NCI-H1092 treated with DMSO at 0.1 percent for 48 hours (cell line): Measurements from ENCODE around the gene KIF16B.
A peak's percentile ranks its signal among the peaks of the same experiment; 100 is the strongest.
"Not testable (repeated sequence)": the region's sequence is repeated elsewhere in the genome, so short reads cannot be mapped to it uniquely, and the experiment has no call there.

Experiments
- DNase-seq: peaks from one replicate; lab custom pipeline; 2025; lab: John Stamatoyannopoulos, UW

Gene KIF16B, protein sequence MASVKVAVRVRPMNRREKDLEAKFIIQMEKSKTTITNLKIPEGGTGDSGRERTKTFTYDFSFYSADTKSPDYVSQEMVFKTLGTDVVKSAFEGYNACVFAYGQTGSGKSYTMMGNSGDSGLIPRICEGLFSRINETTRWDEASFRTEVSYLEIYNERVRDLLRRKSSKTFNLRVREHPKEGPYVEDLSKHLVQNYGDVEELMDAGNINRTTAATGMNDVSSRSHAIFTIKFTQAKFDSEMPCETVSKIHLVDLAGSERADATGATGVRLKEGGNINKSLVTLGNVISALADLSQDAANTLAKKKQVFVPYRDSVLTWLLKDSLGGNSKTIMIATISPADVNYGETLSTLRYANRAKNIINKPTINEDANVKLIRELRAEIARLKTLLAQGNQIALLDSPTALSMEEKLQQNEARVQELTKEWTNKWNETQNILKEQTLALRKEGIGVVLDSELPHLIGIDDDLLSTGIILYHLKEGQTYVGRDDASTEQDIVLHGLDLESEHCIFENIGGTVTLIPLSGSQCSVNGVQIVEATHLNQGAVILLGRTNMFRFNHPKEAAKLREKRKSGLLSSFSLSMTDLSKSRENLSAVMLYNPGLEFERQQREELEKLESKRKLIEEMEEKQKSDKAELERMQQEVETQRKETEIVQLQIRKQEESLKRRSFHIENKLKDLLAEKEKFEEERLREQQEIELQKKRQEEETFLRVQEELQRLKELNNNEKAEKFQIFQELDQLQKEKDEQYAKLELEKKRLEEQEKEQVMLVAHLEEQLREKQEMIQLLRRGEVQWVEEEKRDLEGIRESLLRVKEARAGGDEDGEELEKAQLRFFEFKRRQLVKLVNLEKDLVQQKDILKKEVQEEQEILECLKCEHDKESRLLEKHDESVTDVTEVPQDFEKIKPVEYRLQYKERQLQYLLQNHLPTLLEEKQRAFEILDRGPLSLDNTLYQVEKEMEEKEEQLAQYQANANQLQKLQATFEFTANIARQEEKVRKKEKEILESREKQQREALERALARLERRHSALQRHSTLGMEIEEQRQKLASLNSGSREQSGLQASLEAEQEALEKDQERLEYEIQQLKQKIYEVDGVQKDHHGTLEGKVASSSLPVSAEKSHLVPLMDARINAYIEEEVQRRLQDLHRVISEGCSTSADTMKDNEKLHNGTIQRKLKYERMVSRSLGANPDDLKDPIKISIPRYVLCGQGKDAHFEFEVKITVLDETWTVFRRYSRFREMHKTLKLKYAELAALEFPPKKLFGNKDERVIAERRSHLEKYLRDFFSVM (N-terminal part only)

DNA sequence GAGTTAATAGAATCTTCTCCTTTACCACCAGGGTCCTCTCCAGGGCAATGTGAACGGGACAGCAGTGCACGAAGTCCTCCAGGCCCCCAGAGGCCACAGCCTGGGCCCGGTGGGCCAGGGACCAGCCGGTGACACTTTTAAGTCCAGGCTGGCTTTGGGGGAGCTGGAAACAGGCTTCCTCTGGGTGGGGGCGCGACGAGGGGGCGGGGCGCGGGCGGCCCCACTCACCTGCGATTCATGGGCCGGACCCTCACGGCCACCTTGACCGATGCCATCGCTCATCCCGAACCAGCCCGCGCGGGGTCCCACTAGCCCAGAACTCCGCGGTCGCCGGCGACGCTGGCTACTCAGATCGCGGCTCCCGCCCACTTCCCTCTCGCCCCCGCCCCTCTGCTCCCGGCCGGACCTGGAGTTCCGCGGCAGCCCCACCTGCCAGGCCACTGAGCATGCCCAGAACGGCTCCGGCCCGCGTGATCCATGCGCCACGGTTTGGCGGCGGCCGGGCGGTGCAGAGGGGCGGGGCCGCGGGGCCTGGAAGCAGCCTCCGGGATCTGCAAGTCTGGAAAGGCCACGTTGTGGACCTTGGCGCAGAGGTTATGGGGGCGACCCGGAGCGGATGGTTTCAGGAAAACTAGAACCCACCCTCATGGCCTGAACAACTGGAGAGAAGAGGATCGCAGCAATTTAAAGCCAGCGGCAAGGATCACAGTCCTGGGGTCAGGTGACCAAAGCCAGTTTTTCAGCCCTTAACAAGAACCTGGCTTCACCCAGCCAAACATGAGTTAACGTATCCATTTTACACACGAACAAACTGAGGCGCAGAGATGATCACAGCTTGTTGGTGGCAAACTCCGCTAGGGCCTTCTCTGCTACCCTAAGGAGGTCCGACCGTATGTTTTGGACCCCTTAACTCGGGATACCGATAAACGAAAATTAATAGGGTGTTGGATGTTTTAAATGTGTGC lies at the start of gene KIF16B:
Gene KIF16B (minus strand): TSS at position 448 of the 965 bp plus-strand sequence. CDS start 173 bp downstream, at position 275.
- peak; percentile 86 for DNase-seq

DNA sequence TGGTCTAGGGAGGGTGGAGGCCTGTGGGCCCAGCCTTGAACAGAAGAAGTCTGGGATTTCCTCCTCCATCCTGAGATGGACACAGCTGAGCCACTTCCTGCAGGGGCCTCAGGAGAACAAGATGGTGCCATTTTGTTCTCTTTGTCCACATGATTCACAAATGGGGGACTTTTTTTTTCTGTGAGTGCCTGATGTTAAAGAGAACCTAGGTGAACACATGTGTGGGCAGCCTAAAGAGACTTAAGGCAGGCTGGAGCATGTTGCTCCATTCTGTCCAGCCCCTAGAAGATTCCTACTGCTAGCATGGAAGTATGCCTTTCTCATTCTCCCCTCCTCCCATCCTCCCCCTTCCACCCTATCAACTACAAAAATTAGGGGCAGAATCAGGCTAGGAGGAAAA lies 49.3 kb upstream of the KIF16B start:
- no peak for DNase-seq

DNA sequence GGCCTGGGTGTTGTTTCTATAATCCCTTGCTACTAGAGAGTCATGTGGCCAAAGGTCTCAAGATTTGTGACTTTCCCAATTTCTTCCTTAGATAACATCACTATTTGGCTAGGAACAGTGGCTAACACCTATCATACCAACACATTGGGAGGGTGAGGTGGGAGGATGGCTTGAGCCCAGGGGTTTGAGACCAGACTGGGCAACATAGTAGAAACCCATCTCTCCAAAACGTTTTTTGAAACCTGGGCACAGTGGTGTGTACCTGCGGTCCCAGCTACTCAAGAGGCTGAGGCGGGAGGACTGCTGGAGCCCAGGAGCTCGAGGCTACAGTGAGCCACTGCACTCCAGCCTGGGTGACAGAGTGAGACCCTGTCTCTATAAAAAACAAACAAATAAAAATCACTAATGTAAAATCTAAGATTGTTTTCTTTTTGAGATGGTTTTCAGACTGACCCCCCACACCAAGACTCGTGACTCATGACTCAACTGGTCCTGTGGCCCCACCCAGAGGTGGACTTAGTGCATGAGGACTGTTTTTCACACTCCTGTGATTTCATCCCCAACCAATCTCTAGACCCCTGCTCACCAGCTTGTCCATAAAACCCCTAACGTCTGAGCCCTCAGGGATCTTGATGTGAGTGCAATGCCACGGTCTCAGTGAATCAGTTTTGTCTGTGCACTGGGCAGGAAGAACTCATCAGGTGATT lies 48.3 kb upstream of the KIF16B start:
- DNase-seq: no peak

DNA sequence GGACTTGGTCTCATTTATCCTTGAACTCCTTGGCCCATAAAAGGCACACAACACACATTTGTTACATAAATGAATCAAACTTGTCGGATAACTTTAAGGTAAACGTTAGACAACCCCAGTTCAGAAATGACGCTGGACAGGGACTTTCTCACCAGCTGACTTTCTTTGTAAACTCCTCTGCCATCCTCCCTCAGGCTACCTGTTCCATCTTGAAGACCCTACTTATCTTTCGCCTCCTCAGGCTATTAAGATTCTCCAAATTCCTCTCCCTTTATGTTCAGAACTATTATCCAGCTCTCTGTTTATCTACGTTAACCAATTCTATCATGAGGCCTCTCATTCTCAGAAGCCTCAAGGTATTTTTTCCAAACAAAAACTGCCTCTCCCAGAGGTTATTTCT lies 47.7 kb upstream of the KIF16B start:
- no peak for DNase-seq

DNA sequence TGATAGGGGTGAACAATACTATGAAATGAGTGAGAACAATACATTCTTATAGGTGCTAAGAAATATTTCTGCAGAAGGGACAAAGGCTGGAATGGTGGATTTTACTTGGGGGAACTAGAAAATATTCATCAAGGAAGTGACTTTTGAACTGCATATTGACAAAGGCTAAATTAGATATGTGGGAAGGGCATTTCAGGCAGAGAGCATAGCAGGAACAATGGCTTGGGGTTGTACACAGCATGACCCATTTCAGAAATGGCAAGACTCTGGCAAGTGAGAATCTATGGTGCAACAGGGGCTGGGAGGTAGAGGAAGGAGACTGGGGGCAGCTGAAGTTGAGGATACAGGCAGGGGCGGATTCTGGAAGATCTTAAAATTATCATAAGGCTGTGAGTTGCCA lies 46.7 kb upstream of the KIF16B start:
- no peak for DNase-seq

DNA sequence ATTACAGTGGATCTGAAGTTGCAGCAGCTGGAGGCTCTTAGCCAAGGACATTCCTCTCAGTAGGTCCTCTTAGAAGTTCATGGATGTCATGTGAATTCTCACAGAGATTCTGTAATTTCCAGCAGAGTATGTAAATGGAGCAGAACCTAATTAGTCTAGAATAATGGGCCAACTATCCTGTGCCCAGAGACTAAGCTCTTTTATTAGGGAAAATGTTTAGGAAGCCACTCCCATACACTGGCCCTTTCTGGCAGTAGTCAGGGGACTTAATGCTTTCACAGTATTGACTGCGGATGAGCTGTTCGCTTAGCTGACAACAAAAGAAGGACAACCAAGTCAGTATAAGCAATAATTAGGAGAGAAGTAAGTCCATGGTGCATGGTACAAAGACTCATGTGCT lies 43.8 kb upstream of the KIF16B start:
- DNase-seq: no peak

DNA sequence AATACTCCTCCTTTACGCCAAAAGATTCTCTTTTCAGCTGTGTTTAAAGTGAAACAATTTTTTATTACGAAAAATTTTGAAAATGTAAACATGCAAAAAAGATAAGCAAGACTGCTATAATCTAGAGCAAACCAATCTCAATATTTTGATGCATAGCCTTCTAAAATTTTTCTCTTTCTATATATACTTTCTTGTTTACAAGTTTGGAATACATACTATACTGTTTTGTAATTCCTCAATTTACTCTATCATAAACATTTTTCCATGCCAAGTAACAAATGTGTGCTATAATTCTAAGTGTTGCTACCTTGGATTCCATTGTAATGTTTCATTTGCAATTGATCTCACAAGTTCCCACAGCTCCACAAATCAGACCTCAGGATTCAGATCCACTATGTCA lies 43.1 kb upstream of the KIF16B start:
- no peak for DNase-seq

DNA sequence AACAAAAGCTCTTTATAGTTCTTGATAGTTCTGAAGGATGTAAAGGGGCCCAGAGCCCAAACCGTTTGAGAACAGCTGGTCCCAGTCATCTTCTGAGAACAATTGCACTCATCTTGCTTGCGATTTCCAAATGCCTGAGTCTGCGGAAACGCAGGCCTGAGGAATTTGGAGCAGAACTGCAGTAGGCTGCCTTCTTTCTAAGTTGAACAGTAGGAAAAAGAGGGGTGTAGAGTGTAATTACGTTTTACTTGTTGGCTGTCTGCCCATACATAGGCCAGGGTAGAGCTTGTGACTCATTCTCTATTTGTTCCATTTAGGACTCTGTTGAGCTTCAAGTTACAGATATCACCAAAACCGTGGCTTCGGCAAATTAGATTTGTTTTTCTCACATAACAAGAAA lies 42.0 kb upstream of the KIF16B start:
- no peak for DNase-seq

DNA sequence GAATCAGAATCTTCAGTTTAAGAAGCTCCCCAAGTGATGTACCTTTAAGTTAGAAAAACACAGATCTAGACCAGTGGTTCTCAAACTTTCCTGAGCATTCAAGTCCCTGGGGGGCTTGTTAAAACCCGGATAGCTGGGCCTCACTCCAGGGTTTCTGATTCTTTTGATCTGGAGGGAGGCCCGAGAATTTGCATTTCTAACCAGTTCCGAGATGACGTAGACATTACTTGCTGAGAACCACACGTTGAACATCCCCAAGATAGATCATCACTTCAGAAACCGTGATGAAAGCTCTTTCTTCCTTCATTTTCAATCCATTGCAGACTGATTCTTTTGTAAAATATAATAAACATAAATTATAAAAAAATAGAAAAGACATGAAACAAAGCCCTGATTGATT lies 40.7 kb upstream of the KIF16B start:
- DNase-seq: no peak

DNA sequence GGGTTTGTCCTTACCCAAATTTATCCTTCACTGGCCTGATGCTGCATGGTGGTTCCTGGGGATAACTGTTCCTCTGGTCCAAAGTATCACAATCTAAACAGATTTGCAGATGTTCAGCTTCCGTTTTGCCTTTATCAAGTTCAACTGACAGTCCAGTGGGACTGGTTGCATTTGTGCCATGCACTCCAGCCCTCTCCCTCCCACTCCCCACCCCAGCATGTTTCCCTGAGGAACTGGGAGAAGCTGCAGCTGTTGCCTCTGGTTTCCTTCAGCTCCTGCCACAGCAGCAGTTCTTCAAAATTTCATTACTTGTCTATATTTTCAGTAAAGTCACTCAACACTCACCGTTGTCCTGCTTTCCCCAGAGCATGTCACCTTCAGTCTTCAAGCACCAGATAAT lies 39.5 kb upstream of the KIF16B start:
- DNase-seq: no peak

DNA sequence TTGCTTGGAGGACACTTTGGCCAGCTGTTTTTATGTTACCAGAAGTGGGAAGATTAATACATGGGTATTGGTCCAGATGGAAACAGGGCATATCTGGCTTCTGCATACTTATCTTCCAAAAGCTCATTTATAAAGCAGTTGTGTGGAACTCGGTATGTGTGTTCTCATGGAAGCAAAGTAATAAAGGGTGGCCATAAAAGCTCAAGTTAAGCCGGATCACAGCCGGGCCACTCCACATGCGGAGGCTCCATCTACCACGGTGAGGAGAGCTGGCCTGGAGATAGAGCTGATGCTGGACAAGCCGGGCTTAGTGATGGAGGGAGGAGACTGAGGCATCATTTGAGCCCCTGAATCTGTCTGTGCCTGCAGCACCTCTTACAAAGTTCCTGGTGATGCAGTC lies 38.6 kb upstream of the KIF16B start:
- no peak for DNase-seq

DNA sequence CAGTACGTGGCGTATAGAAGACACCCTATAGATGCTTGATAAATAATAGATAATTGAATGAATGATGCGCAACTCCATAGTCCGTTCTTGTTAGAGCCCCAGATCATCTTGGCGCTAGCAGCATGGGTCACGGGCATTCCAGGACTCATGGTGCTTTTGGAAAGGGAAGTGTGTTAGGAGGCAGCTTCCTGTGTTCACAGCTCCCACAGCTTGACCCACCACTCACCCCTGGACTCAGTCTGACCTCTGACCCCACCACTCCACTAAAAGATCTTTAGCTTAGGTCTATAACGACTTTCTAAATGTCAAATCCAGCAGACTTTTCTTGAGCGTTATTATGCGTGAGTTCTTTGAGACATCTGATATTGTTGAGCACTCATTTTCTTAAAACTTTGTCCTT lies 35.8 kb upstream of the KIF16B start:
- no peak for DNase-seq

DNA sequence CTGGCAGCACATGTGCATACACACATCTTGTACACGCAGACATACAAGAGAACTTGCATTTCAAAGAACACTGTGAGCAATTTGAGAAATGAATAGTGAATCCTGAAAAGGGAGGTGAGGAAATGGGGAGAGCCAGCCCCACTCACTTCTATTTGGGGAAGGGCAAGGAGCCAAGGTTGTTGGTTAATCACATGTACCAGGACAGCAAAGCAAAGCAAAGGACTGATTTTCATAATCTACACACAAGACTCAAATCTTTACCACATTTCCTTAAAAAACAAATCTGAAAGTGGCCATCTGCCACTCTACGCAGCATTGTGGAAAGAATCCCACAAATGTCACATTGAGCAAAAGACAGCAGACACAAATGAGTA lies 35.0 kb upstream of the KIF16B start:
- DNase-seq: no peak

DNA sequence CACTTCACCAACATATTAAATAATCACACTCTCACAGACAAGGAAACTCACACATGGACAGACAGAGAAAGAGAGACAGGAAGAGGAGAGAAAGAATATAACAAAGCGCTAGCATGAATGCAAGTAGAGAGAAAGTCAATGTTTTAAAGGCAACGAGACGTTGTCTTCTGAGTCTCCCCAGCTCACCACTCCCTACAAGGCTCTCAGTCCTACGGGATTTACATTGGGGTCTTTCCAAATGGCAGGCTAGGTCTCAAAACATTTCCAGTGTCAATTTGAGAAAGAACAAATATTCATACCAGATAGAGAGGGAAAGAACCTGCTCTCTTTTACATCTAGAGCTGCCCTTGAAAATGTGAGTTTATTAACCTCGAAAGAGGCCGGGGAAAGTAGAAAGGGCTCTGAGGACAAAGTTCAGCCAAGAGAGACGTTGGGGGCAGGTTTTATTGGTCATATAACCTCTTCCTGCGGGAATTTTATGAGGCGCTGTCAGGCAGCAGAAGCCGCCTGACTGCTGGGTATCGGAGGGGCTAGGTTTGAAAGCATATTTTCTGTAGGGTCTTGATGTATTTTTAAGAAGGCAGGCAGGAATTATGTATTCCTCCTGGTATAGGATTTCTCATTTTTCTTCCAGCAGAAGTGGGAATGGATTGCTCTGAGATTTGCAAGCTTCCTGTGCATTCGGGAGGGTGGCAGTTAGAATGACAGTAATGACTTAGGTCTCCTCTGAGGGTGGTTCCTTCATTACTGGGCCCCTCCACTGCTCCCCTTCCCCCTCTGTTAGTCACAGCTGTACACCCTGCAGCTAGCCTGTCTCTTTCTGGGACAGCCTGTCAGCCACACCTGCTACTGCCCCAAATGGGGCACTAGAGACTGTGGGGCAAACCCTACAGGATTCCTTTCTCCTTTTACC lies 34.4 kb upstream of the KIF16B start:
- DNase-seq: no peak

DNA sequence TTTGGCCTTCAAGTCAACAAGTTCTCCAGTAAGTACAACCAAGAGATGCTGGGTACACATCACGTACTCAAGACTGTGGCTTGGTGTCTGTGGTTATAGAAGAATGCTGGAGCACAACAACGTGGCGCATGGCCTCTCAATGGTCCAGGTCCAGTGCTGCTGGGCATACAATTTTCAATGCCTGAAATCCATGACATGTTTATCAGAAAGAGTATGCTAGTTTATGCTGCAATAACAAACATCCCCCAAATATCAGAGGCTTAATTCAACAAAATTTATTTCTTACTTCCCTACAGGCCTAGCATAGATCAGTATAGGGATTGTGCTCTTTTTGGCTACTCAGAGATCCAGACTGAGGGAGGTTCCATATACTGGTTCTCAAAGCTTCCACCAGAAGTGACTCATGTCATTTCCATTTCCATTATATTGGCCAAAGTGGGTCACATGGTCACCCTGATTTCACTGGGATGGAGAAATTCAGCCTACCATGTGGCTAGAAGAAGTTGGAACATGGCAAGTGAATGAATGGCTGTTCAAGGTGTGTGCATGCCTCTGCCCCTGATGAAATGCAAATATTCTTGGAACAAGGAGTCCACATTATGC lies 33.3 kb upstream of the KIF16B start:
- no peak for DNase-seq

DNA sequence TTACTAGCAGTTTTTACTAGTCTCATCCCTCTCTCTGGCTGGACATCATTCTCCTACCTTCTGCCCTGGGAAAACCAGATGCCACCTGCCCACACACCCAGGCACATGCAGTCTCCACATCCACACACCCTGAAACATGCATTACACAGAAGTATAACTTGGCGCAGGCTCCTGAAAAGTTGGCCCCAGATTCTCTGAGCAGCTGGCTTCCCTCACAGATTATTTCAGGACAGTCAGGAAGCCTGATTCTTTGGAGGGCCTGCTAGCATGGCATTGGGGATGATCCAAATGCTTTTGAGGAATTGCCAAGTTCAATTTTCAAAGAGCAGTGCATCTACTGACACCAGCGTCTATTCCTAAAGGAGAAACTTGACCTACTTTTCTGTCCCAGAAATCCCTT lies 27.8 kb upstream of the KIF16B start:
- no peak for DNase-seq

DNA sequence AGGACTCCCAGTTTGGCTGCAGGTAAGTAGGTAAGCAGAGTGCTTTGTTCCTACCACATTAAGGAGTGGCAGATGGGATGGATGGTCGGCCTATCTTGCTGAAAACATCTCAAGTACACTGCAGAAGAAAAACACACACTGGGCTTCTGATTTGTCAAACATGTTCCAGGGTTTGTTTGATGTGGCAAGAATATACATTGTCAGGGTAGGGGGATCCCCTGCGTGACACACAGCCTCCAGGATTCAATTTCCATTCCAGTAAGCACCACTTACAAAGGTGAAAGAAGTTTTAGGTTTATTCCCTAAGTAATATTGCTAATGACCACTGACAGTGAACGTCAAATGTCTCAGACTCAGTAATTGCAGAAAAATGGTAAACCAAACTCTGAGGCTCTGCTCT lies 26.0 kb upstream of the KIF16B start:
- no peak for DNase-seq

DNA sequence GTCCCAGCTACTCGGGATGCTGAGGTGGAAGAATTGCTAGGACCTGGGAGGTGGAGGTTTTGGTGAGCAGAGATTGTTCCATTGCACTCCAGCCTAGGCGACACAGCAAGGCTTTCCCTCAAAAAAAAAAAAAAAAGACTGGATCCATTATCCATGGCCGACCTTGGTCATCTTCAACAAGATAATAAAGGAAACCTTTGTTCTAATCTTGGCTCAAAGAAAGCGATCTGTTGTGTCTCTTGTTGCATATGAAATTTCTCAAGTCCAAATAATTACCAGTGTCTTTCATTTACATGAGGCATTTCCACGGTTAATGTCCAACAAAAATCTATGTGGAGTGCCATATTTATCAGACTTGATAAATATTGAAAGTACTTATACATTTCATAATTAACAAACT lies 23.7 kb upstream of the KIF16B start:
- no peak for DNase-seq

DNA sequence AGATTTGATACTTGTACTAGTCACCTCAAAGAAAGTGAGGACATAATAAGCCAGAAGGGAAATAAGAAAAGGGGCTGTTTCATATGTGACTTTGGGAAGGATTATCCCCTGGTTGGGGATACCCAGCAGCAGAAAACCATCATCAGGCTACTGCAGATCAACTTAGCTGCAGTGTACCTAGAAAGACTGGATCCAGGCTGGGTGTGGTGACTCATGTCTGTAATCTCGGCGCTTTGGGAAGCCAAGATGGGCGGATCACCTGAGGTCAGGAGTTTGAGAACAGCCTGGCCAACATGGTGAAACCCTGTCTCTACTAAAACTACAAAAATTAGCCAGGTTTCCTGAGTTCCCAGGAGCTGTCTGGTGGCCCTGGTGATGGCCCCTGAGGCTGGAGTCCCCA lies 23.2 kb upstream of the KIF16B start:
- DNase-seq: not testable (repeated sequence)
